HG02870 (cell line): ENCODE results near the gene TMEM143.
"Not testable (repeated sequence)": the region's sequence is repeated elsewhere in the genome, so short reads cannot be mapped to it uniquely, and the experiment has no call there.

Source experiments
- ATAC-seq: cut with Tn5 transposase; IDR thresholded peaks from one replicate; pipeline ENCODE4 v1.9.1; 2021; ENCODE audit warnings: mild to moderate bottlenecking, moderate library complexity; ENCODE audit not compliant: unreplicated experiment

Gene TMEM143

DNA sequence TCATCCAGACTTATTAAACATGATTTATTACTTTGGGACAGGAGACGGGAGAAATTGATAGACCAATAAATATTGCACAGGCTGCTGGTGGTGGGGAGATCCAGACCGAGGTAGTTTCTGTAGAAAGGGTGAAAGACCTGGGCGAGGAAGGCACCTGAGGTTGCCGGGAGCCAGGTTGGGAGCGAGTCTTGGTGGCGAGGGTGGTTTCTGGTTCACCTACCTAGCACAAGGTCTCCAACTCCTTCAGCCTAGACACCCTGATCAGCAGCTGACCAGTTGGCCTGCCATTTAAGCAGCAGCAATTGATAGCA is 31.4 kb downstream of the TMEM143 start:
- ATAC-seq, result no peak

DNA sequence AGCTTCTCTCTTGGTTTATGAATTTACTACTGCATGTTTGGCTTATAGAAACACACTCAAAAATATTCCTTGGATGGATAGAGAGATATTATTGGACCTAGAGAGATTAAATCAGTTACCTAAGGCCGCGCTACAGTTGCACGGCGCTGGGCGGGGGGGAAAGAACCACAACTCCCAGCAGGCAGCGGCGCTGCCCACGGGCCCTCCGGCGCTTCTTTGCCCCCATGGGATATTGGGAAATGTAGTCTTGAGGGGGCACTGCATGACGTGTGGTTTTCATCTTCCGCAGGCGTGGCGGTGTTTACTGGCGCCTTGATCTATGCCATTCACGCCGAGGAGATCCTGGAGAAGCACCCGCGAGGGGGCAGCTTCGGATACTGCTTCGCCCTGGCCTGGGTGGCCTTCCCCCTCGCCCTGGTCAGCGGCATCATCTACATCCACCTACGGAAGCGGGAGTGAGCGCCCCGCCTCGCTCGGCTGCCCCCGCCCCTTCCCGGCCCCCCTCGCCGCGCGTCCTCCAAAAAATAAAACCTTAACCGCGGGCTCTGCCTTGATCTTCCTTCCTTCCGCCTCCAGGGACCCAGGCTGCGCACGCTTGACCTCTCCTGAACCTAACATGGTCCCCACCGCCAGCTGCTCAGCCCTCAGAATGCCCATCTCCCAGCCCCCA is 33.6 kb downstream of the TMEM143 start:
- ATAC-seq, result no peak

DNA sequence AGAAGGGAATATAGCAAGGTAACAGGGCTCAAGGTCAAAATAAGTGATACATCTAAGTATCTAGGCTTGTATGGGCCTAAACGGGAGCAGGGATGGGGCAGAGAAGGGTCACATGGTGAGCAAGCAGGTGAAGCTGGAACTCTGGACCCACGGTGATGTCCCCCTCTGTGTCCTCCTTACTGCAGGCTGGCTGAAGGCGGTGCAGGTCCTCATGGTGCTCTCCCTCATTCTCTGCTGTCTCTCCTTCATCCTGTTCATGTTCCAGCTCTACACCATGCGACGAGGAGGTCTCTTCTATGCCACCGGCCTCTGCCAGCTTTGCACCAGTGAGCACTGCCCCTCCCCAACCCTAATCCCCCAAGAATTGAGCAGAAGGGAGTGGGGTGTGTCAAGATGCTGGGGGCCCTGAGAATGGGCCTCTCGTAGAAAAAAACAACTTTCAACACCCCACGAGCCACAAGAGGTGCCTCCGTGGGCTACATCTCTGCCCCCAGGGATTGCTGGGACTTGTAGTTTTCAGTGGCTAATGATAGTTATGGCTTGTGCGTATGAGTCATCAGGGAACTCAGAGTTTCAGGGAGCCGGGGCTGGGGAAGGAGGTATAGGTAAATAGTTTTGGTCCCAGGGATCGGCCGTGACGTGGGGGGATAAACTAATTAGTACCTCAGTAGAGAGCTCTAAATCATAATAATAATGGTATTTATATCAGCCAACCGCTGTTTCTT is 34.4 kb downstream of the TMEM143 start:
- ATAC-seq, result no peak

DNA sequence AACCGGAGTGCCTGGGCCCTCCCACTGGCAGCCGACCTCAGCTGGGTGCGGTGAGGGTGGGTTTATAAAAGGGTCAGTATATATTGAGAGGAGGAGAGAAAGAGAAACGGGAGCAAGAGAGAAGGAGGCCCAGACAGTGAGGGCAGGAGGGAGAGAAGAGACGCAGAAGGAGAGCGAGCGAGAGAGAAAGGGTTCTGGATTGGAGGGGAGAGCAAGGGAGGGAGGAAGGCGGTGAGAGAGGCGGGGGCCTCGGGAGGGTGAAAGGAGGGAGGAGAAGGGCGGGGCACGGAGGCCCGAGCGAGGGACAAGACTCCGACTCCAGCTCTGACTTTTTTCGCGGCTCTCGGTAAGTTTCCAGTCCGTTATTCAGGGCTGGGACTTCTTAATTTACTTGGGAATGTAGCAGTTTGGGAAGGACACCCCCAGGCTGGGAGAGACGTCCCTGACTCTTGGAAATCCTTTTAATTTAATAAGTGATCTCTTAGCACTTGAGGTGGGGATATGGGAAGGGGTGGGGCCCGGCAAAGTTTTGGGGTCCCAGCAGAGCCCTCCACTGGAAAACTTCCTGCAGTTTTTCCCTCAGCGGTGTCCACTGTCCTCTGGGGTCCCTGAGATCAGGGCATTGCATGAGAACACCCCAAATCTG is 38.4 kb downstream of the TMEM143 start, which contains the start of gene EMP3:
Gene EMP3 (plus strand): TSS at position 288 of the 646 bp plus-strand sequence. CDS start 1,293 bp downstream, outside the sequence.
- no peak for ATAC-seq

DNA sequence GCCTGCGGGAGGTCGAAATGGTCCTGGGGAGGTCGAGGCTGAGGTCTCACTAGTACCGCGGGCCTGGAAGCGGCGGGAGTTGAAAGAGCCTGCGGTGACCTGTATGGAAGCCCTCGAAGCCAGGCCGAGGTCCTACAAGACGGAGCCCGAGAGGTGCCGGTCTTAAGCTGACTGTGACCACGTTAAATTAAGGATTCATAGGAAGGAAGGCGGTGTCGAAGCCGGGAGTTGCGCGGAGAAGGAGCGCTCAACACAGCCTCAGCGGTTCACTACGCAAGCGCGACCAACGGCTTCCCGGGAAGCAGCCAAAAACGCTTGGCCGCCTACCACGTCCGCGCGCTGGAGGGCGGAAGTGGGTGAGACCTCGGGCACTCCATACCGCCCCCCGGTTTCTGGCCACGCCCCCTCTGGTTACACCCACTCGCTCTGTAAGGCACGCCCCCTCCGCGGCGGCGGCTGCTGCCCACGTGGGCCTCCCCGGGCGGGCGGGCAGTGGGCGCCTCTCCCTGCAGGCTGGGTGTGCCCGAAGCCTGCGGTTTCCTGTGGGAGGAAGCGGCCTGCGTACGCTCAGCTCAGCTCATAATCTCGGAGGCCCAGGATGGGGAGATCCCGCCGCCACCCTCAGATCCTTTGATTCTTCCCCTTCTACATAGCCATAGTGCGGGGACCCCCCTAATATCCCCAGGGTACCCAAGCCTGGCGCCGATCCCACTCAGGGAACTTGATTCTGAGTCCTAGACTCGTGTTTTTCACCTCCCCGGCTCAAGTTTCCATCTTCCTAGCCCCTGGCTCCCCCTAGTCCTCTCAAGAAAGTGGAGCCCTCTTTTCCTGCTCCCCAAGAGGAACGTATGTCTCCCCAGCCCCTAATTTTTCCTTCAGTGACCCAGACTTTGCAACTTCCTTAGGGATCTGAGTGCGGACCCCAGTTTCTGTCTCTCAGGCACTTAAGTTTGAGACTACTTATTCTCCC is 41.8 kb downstream of the TMEM143 start:
- ATAC-seq, result peak; percentile 57

DNA sequence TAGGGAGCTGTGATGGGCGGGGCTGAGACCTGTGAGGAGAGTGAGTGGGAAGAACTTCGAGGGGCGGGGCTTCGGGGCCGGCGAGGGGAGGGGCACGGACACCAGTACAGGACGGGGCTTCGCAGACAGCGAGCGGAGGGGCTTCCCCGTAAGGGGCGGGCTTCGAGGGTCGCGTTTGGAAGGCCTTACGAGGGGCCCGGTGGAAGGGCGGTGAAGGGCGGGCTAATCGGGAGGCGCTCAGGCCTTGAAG is 42.4 kb downstream of the TMEM143 start:
- peak; percentile 37 for ATAC-seq

GRCh38 chr19:48319647-48320541 is 43.8 kb downstream of the TMEM143 start:
- no peak for ATAC-seq

- no peak for ATAC-seq
Observed at GRCh38 chr19:48318286-48318987, 45.3 kb downstream of the TMEM143 start.

DNA sequence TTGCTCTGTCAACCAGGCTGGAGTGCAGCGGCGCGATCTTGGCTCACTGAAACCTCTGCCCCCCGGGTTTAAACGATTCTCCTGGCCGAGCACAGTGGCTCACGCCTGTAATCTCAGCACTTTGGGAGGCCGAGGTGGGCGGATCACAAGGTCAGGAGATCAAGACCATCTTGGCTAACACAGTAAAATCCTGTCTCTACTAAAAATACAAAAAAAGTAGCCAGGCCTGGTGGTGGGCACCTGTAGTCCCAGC is 46.1 kb downstream of the TMEM143 start:
- ATAC-seq, result not testable (repeated sequence)

- no peak for ATAC-seq
Observed at GRCh38 chr19:48315712-48316111, 48.0 kb downstream of the TMEM143 start.

GRCh38 chr19:48311384-48311783 is 52.4 kb downstream of the TMEM143 start:
- no peak for ATAC-seq

- ATAC-seq, result no peak
Observed at GRCh38 chr19:48310227-48310626, 53.5 kb downstream of the TMEM143 start.

DNA sequence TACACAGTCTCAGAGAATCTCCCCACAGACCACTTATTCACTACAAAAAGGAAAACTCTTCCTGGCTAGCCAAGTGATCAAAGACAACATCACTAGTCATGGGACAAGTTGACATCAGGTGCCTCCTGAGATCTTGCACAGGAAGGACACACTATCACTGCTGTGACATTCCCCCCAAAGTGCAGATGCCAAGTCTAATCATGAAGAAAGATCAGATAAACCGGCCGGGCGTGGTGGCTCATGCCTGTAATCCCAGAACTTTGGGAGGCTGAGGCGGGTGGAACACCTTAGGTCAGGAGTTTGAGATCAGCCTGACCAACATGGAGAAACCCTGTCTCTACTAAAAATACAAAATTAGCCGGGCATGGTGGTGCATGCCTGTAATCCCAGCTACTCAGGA is 54.0 kb downstream of the TMEM143 start:
- ATAC-seq, result not testable (repeated sequence)

DNA sequence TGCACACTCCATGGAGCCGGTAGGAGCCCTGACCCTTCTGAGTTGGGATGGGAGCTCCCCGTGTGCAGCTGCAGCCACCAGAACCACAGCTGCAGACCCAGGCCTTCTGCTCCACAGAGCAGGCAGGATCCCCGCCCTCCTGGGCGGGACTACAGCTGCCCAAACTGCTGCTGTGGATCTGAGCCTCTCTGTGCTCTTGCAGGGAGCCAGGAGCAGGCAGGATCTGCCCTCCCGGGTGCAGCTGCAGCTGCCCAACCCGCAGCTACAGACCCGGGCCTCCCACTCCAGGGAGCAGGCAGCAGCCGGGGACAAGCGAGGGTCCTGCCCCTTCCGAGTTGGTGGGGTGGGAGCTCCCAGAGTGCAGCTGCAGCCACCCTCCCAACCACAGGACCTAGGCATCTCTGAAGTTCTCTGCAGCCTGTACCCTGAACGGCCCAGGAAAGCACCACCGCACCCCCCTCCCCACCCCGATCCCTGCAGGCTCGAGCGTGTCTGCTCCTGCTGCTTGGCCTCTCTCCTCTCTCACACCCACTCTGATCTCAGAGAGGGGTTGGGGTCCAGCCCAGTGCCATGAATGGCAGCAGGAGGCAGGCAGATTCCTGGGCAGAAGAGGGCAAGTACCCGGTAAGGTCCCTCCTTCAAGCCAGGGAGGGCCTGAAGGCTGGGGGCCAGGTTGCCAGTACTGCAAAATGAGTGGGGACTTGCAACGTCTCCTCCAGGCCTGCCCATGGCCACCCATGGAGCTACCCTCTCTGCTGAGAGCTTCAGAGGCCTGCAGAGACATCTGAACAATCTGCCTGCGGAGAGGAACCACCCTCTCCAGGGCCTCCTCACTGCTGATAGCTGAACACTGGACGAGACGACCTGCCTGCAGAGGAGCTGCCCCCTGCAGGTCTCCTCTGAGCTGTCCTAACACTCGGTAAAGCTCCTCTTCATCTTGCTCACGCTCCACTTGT is 54.8 kb downstream of the TMEM143 start:
- no peak for ATAC-seq

DNA sequence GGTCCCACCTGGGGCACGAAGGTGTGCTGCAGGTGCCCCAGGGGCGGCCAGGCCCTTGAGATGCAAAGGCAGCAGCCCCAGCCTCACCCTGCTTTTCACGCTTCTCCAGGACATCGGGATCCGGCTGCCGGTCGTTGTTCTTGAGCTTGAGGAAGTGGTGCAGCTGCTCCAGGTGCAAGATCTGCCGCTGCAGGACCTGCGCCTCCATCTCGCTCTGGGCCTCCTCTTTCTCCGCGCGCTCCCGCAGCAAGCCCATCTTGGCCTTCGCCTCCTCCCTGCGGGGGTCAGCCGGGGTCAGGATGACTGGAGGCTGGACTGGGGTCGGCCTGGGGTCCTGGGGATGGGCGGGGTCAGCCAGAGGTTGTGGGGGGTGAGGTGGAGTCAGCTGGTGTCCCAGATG is 59.9 kb downstream of the TMEM143 start:
- no peak for ATAC-seq

GRCh38 chr19:48303367-48303766 is 60.4 kb downstream of the TMEM143 start:
- ATAC-seq, result no peak

DNA sequence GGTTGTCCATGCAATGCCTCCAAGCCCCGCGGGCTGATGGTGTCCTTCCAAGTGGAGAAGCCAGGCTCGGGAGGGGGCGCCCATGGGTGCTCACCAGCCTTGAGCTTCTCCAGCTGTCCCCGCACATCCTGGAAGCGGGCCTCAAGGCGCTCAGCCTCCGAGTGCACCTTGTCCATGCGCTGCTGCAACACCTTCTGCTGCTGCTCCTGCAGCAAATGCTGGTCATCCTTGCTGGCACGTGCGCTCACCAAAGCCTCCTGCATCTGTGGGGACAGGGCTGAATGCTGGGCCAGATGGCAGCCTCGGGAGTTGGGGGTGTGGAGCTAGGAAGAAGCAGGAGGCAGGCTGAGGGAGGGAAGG is 61.2 kb downstream of the TMEM143 start:
- no peak for ATAC-seq

DNA sequence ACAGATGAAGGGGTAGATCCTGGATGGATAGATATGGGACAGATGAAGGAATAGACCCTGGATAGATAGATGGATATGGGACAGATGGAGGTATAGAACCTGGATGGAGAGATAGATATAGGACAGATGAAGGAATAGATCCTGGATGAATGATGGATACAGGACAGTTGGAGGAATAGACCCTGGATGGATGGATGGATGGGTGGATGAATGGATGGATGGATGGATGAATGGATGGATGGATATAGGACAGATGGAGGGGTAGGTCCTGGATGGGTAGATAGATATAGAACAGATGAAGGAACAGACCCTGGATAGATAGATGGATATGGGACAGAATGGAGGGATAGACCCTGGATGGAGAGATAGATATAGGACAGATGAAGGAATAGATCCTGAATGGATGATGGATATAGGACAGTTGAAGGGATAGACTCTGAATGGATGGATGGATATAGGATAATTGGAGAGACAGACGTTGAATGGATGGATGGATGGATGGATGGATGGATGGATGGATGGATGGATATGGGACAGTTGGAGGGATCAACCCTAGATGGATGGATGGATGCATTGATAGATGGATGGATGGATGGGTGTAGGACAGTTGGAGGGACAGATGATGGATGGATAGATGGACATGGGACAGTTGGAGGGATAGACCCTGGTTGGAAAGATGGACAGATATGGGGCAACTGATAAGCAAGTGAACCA is 61.7 kb downstream of the TMEM143 start:
- ATAC-seq, result no peak
